ENCODE measurements around the gene EPHB4.
"Not testable (repeated sequence)": the region's sequence is repeated elsewhere in the genome, so short reads cannot be mapped to it uniquely, and the experiment has no call there.

Gene EPHB4

DNA sequence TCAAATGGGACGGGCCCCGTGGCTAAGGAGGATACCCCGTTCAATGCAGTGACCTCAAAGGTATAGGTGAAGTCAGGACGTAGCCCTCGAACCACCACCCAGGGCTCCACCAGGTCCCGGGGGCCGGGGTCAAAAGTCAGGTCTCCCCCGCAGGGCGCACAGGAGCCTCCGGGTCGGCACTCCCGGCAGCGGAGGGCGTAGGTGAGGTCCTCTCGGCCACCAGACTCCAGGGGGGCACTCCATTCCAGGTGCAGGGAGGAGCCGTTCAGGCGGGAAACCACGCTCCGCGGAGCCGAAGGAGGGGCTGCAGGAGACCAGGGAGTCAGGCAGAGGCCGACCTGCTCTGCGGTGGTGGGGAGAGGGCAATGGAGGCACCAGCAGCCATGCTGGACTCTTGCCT lies 7.7 kb downstream of the EPHB4 start:
- DNase-seq, result no peak

DNA sequence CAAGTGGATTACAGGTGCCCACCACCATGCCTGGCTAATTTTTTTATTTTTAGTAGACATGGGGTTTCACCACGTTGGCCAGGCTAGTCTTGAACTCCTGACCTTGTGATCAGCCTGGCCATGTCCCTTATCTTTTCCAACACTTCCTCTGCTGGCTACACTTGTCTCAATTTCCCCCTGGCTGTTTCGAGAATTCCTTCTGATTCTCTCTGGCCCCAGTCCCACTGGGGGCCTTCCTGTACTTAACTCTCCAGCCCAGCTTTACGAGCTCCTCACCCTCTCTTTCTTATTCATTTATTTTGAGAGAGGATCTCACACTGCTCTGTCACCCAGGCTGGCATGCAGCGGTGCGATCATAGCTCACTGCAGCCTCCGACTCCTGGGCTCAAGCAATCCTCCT lies 8.5 kb downstream of the EPHB4 start:
- DNase-seq, result no peak

DNA sequence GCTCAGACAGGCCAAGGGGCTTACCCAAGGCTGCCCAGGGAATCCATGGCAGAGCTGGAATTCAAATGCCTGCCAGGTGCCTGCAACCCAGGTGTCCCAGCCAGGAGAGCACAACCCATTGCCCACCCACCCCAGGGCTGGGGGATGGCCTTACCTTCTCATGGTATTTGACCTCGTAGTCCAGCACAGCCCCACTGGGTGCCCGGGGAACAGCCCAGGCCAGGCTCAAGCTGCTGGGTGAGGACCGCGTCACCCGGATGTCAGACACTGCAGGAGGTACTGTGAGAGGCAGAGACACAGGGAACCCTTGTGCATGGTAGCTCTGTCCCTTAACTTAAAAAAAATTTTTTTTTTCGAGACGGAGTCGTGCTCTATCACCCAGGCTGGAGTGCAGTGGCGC lies 9.0 kb downstream of the EPHB4 start:
- DNase-seq, result no peak

DNA sequence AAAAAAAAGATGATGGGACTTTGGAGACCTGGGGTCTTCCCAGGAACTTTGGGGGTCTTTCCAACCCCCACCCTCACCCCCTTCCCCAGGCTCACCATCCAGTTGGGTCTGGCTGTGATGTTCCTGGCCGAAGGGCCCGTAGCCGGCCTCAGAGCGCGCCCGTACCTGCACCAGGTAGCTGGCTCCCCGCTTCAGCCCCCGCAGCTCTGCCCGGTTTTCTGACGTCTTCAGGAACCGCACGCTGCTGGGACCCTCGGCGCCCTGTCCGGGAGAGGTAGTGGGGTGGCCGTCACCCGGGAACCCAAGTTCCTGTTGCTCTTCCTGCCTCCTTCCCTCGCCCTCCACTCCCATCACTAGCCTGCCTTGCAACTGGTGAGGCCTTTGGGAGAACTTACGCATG lies 10.2 kb downstream of the EPHB4 start:
- no peak for DNase-seq

DNA sequence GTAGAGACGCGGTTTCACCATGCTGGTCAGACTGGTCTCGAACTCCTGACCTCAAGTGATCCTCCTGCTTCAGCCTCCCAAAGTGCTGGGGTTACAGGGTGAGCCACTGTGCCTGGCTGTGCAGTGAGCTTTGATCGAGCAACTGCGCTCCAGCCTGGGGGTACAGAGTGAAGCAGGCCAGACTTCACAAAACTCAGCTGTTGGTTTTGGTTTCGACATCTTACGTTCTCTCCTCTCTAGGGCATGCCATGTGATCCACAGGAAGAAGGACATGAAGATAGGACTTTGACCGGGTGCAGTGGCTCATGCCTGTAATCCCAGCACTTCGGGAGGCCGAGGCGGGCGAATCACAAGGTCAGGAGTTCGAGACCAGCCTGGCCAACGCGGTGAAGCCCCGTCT lies 10.8 kb downstream of the EPHB4 start:
- not testable (repeated sequence) for DNase-seq

DNA sequence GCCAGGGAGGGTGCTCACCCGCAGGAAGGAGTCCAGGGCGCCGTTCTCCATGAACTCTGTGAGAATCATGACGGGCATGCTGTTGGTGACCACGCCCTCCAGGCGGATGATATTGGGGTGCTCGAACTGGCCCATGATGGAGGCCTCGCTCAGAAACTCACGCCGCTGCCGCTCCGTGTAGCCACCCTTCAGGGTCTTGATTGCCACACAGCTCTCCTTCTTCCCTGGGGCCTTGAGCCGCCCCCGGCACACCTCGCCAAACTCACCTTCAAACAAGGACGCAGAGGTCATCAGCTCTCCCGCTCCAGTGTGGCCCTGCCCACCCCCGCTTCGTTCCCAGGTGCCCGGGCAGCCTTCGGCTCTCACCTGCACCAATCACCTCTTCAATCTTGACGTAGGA lies 14.6 kb downstream of the EPHB4 start:
- DNase-seq, result no peak

DNA sequence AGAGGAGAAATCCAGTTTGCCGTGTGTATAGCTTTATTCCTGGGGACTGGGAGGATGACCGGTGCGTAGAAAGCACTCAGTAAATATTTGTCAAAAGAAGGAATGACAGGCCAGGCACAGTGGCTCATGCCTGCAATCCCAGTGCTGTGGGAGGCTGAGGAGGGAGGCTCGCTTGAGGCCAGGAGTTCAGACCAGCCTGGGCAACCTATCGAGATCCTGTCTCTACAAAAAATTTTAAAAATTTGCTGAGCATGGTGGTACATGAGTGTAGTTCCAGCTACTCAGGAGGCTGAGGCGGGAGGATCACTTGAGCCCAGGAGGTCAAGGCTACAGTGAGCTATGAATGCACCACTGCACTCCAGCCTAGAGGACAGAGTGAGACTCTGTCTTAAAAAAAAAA lies 15.8 kb downstream of the EPHB4 start:
- DNase-seq, result no peak

DNA sequence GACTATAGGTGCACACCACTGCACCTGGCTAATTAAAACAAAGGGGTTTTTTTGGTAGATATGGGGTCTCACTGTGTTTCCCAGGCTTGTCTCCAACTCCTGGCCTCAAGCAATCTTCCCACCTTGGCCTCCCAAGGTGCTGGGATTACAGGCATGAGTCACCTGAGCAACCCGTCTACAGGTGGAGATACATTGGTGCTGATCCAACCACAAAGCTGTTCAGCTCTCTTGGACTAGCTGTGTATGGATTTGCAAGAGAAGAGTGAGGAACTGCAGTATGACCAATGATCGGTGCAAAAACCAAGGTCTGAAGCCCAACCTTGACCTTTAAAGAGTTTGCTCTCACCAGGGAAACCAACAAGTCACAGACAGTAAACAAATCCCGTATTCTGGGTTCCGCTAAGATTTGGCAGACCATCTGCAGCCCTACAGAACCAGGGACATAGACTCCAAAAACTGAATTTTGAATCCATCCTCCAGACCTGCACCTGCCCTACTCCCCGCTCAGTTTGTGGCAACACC lies 18.9 kb downstream of the EPHB4 start:
- DNase-seq, result no peak

DNA sequence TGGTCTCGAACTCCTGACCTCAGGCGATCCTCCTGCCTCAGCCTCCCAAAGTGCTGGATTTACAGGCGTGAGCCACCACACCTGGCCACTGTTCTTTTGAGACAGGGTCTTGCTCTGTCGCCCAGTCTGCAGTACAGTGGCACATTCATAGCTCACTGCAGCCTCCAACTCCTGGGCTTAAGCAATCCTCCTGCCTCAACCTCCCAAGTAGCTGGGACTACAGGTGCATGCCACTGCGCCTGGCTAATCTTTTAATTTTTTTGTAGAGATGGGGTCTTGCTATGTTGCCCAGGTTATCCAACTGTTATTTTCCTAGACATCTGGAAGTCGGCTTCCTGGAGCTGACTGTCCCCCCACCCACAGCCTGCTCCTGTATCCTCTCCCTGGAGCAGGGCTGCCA lies 20.4 kb downstream of the EPHB4 start:
- not testable (repeated sequence) for DNase-seq

DNA sequence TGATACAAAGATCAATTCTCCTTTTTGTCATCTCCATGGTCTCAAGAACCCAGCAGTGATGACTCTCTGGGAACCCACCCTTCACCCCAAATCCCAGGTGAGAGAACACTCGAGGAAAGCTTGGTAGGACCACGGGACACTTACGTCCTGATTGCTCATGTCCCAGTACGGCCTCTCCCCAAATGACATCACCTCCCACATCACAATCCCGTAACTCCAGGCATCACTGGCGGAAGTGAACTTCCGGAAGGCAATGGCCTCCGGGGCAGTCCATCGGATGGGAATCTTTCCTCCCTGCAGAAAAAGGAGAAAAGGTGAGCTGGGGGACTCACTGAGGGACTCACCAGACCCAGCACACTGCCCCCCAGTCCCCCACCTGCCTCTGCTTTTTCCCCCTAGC lies 21.0 kb downstream of the EPHB4 start:
- no peak for DNase-seq

DNA sequence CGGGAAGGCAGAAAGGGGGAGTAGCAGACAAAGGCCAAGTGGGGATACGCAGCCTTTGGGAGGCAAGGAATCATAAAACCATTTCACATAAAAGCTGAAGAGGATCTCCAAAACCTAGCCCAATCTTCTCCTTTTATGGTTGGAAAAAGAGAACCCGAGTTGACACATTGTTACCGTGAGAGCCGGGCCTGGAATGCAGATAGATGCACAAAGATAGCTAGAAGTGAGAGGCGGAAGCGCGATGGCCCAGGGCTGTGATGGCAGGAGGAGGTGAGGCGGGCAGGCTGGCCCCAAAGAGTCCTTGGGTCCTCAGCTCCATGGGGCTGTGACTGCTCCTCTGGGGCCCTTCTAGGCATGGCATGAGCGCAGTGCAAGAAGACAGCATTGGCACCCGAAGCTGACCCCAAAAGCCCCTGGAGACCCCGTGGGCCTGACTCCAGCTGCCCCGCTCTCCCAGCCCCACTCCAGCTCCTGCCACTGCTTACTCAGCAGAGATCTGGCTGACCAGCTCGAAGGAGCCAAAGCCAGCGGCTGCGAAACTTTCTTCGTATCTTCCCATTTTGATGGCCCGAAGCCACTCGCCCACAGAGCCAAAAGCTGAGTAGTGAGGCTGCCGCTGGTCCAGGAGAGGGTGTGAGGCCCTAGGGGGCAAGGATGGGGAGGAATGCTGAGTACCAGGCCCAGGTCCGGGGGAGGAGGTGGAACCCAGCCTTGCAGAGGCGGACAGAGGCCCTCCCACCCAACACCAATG lies 22.5 kb downstream of the EPHB4 start:
- DNase-seq, result no peak

DNA sequence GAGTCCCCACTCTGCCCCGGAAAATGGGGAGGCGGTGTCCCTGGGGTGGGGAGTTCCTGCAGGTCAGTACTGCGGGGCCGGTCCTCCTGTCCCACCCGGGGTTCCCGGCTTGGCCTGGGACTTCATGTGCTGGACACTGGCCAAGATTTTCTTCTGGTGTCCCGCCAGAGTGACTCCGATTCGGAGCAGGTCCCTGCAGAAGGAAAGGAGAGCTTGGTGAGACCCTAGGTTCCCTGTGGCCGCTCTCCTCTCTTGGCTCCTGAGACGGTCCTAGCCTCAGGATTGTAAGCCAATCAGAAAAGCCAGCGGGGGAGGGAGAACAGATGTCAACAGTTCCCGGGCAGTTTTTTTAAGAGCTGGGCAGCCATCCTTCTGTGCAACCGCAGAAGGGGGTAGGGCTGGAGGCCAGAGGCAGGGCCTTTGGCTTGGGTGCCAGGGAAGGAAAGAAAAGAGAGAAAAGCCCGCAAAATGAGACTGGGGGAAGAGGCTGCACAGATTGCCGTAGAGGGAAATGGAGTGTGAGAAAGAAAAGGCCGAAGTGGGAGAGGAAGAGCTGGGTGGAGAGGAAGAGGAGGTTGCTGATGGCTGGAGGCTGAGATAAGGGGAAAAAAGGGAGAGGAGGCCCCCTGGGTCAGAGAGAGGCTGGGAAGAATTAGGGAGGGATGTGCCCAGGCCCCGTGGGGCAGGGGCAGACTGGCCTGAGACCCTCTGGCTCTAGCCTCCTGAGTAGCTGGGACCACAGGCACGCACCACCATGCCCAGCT lies 23.7 kb downstream of the EPHB4 start:
- peak; percentile 45 for DNase-seq

DNA sequence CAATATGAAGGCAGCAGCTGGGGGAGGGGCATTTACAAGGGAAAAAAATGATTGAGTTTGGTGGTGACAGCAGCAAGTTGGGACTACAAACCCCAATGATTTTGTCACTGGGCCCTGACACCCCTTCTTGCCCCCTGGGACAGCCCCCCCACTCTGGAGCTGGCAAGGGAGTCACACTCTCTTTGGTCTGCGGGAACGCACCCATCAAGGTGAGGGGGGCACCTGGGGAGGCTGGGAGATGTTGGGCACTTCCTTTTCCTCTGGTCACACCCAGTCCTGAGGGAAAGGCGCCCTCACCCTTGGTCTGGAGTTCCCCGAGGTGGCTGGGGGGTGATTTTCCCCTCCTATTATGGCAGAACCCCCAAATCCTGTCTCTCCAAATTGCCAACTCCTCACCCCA lies 24.4 kb downstream of the EPHB4 start:
- no peak for DNase-seq

DNA sequence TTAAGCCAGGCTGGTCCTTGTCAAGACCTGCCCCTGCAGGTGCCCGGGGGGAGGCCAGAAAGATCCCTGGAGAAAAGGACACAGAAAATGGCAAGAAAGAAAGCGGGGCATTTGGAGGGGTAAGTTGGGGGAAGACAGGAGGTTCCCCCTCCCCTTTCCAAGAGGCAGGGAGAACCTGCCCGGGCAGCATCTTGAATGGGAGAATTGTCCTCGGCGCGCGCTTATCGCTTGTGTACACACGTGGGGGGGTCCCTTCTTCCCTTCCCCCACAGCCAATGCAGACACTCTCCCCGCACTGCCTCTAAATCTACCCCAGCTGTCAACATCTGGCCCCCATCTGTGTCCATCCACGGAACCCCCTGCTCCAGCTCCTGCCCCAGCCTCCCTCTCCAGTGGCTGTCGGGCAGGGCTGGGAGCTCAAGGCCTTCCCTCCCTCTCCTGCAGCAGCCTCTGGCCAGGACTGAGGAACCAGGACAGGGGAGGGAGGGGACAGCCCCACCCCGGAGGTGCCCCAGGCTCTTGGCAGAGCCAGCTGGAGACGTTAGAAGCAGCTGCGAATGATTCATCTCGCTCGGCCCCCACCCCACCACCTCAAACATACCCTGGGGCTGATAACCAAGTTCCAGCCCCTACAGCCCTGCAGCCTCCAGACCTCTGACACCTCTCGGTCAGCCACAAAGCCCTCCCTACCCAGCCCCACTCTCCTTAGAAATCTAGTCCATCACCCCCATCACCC lies 25.3 kb downstream of the EPHB4 start:
- DNase-seq, result no peak

DNA sequence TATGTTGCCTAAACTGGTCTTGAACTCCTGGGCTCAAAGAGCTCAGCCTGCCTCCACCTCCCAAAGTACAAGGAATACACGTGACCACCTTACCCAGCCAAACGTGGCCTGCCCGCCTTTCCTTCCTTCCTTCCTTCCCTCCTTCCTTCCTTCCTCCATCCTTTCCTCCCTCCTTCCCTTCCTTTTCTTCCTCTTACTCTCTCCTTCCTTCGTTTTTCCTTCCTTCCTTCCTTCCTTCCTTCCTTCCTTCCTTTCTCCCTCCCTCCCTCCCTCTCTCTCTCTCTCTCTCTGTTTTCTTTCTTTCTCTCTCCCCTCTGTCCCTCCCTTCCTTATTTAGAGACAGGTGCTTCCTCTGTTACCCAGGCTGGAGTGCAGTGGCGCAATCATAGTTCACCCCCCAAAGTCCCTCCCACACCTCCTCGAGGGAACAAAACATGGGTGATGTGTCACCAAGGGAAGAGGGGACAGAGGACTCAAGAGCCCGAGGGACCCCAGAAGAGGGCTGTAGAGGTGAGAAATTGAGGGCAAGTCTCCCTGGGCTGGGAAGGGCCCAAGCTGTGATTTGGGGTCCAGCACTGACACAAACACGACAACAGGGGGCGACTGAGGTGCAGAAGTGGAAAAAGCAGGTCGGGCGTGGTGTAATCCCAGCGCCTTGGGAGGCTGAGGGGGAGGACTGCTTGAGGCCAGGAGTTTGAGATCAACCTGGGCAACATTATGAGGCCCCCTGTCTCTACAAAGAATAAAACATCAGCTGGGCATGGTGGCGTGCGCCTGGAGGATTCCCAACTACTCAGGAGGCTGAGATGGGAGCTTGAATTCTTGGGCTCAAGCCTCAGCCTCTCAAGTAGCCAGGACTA lies 28.1 kb downstream of the EPHB4 start:
- DNase-seq, result peak; percentile 56

DNA sequence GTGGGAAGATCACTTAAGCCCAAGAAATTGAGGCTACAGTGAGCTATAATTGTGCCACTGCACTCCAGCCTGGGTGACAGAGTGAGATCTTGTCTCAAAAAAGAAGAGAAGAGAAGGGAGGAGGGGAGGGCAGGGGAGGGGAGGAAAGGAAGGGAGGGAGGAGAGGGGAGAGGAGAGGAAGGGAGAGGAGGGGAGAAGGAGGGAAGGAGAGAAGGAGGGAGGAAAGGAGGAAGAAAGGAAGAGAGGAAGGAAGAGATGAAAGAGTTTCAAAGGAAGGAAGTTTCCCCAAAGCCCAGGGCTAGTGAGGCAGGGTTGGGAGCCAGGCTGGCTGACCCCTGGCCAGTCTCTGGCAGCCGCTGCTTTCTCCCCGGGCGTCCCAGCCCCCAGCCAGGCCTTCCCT lies 32.6 kb downstream of the EPHB4 start:
- DNase-seq, result no peak

DNA sequence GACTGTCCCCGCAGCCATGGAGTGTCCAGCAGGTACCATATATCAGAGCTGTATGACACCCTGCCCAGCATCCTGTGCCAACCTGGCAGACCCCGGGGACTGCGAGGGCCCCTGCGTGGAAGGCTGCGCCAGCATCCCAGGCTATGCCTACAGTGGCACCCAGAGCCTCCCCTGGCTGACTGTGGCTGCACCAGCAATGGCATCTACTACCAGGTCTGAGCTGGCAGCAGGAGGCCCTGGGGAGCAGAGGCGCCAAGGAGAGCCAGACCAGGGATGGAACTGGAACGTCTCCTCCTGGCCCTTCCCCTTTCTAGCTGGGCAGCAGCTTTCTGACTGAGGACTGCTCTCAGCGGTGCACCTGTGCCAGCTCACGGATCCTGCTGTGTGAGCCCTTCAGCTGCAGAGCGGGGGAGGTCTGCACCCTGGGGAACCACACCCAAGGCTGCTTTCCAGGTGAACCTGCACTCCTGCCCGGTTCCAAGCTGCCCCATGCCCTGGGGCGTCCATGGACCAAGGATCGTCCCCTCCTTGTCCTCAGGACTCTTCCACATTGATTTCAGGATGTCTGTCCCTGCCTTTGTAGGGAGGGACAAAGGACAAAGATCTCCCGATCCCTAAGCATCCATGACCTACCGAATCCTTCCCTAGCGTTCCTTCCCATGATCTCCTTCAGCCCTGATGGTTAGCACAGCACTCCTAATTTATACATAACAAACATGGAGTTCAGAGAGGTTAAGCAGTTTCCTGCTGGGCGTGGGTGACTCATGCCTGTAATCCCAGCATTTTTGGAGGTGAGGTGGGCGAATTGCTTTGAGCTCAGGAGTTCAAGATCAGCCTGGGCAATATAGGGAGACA lies 33.3 kb downstream of the EPHB4 start:
- no peak for DNase-seq

DNA sequence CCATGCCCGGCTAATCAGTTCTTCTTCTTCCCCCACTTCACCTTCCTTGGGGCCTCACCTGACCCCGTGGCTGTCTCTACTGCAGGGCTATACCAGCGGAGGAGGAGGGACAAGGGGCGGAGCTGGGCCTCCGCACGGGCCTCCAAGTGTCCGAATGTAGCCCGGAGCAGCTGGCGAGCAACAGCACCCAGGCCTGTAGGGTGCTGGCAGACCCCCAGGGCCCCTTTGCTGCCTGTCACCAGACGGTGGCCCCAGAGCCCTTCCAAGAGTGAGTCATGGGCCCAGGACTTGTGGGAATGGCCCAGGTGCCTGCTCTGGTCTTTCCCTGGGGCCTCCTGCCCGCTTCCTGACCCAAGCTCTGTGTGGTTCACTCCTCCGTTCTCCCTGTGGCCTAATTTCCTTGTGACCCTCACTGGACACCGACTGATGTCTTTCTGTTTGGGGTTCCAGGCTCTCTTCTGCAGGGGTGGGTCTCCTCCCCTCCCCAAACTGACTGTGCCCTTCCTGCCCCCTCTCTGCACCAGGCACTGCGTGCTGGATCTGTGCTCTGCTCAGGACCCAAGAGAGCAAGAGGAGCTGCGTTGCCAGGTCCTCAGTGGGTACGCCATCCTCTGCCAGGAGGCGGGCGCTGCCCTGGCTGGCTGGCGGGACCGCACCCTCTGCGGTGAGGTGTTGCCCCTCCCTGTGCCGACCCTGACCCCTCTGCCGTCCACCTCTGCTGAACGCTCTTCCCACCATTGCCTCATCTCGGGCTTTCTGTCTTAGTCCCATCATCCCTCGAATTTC lies 35.2 kb downstream of the EPHB4 start:
- no peak for DNase-seq

DNA sequence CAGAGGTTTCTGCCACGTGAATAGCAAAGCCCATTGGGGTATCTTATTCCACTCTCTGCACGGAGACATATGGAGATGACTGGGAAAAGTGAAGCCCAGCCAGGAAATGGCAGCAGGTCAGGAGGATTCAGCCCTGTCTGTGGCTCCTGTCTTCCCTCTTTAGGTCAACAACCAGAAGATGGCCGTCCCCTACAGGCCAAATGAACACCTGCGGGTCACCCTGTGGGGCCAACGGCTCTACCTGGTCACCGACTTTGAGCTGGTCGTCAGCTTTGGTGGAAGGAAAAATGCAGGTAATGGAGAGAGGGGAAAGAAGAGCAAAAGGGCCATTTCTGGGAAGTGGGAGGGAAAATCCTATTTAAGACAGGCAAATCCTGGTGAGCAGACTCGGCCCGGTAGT lies 38.3 kb downstream of the EPHB4 start:
- no peak for DNase-seq

DNA sequence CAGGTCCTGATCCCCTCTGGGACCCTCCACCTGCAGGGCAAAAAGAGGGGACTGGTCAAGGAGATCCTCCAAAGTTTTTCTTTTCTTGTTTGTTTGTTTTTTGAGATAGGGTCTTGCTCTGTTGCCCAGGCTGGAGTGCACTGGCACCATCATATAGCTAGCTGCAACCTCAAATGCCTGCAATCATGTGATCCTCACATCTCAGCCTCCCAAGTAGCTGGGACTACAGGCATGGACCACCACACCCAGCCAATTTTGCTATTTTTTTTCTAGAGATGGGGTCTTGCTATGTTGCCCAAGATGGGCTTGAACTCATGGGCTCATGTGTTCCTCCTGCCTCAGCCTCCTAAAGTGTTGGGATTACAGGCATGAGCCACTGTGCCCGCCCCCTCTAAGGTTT lies 41.0 kb downstream of the EPHB4 start:
- no peak for DNase-seq

DNA sequence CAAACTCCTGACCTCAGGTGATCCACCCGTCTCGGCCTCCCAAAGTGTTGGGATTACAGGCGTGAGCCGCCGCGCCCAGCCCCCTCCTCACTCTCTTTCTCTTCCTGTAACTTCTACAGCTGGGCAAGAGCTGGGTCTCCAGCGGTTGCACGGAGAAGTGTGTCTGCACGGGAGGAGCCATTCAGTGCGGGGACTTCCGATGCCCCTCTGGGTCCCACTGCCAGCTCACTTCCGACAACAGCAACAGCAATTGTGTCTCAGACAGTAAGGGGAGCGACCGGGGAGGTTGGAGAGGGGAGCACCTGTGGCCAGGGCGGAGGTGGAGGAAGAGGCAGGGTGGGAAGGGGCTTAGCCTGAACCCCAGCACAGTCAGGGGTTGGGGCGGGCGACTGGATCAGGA lies 41.4 kb downstream of the EPHB4 start:
- DNase-seq, result no peak

Measured in stimulated activated CD4-positive, alpha-beta T cell treated with anti-CD3 and anti-CD28 coated beads, Interleukin-1b, Interleukin-23, amount 100 ng/mL, for 48 hours (primary cell).